Psoas muscle (tissue), 8 donors: ENCODE measurements around the gene SYT11. TPM values are rescaled to one million over a fixed set of nuclear protein-coding genes. Genes with fewer than 3 reads are reported as not detected.

Experiments
- ATAC-seq, 4 donors: fragments of 200-7000 bp; cut with Tn5 transposase; one replicate each; pipeline ENCODE4 v1.9.1; 2020; ENCODE audit warnings: moderate library complexity in 3 of 4, mild to moderate bottlenecking in 2 of 4
- DNase-seq, 2 donors: peaks; one replicate each; pipeline ENCODE4 v3.0.0-alpha.2; 2020
- H3K27ac ChIP-seq: fragments of 200-600 bp; one replicate; pipeline ENCODE4 v1.8.0; 2022
- H3K27me3 ChIP-seq, 3 donors: fragments of 200-600 bp in 1 of 3; one replicate each; pipeline versions ENCODE4 v1.6.1 to v1.8.0; 2013 to 2022; ENCODE audit warnings: low read length in 2 of 3, mild to moderate bottlenecking in 2 of 3, moderate library complexity in 1 of 3; ENCODE audit not compliant: insufficient read depth in 3 of 3
- H3K36me3 ChIP-seq, 2 donors: fragments of 200-600 bp in 1 of 2; one replicate each; pipeline versions ENCODE4 v1.6.1 to v1.8.0; 2013 to 2022; ENCODE audit warnings: low read depth in 1 of 2, mild to moderate bottlenecking in 1 of 2, moderate library complexity in 1 of 2; ENCODE audit not compliant: insufficient read depth in 1 of 2
- H3K4me1 ChIP-seq: fragments of 200-600 bp; one replicate; pipeline ENCODE4 v1.8.0; 2022
- H3K4me3 ChIP-seq: fragments of 200-600 bp; one replicate; pipeline ENCODE4 v1.8.0; 2022; ENCODE audit warnings: mild to moderate bottlenecking
- H3K9me3 ChIP-seq: fragments of 200-600 bp; one replicate; pipeline ENCODE4 v1.8.0; 2022
- CTCF ChIP-seq: fragments of 200-600 bp; IDR thresholded peaks from one replicate; pipeline ENCODE4 v1.8.0; 2022; ENCODE audit warnings: antibody characterized with exemption
- WGBS, 3 donors: extraction: QIAGEN DNeasy Blood & Tissue Kit; methylation state at CpG; one replicate each; pipeline versions ENCODE4 v1.1.6 to v1.1.7; 2013; 5-methylcytosine and 5-hydroxymethylcytosine counted together
- intact Hi-C, 2 donors: fragments of 100-400 bp; cut with DNase I; formaldehyde crosslinking; loops; one replicate each; pipeline versions ENCODE4 v1.11.0 to v1.14.2; 2022
- polyA plus RNA-seq, 3 donors: library from polyadenylated mRNA; stranded (reverse); fragments of 200-250 nt; gene quantifications; one replicate each; pipeline ENCODE4 v1.2.3, GENCODE V29; 2013
- total RNA-seq, 4 donors: library from RNA; stranded (reverse); fragmentation: NEBNext Ultra II Directional in 2 of 4; extraction: Animal tissue kit (Norgen Biotek cat#: 25700) in 2 of 4; gene quantifications; one replicate each; pipeline versions ENCODE4 v1.2.1 to v1.2.4, GENCODE V29; 2021 to 2023
- donor health status: healthy with polysubstance abuse.
- donor health status: DM: no; HTN: no; CAD: no; lungs with moderate emphysema.
- donor health status: Bipolar disorder and iron deficiency.
- donor health status: healthy.
- donor health status: DM: yes; HTN: yes; CAD: no.
- donor health status: DM: no; HTN: no; CAD: no.
- donor health status: DM: no; HTN: no; CAD: no.
- donor health status: DM: yes; HTN: yes; CAD: no.

The SYT11 gene
- total and polyA plus RNA-seq, 7 donors, result 1.5 to 5.0 (median 3.0) TPM

- Histone ChIP-seq H3K9me3 (no peaks in the 10 kb centered on the region), H3K27me3 (no peaks in the 10 kb centered on the region), H3K36me3 (no peaks in the 10 kb centered on the region), H3K4me3 (peak overlapping the region; percentile 77), H3K27ac (peak overlapping the region; percentile 81), H3K4me1 (peaks cover 16% of the 10 kb centered on the region)
- TF ChIP-seq CTCF, result no peak
- intact Hi-C loops, result no loop called here
- DNase-seq (no peak), ATAC-seq (no peak)
- WGBS, 3 donors, result 53 to 62% (median 60%) methylated on average over 2 of the region's 2 CpGs
Measured at GRCh38 chr1:155860970-155861510, 1.7 kb downstream of the SYT11 start.

GRCh38 chr1:155861896-155862295 is 2.5 kb downstream of the SYT11 start:
- WGBS, 3 donors, result 82 to 93% (median 92%) methylated on average over 2 of the region's 2 CpGs
- Histone ChIP-seq H3K4me1 (peaks cover 10% of the 10 kb centered on the region), H3K27me3 (no peaks in the 10 kb centered on the region), H3K4me3 (no peak overlapping the region), H3K9me3 (no peaks in the 10 kb centered on the region), H3K36me3 (no peaks in the 10 kb centered on the region), H3K27ac (no peak overlapping the region)
- ATAC-seq (no peak), DNase-seq (no peak)
- intact Hi-C loops, result no loop called here
- TF ChIP-seq CTCF, result no peak

- Histone ChIP-seq H3K4me1 (peaks cover 2% of the 10 kb centered on the region), H3K27ac (no peak overlapping the region), H3K27me3 (no peaks in the 10 kb centered on the region), H3K36me3 (no peaks in the 10 kb centered on the region), H3K4me3 (no peak overlapping the region), H3K9me3 (no peaks in the 10 kb centered on the region)
- intact Hi-C loops, result no loop called here
- TF ChIP-seq CTCF, result no peak
- ATAC-seq (no peak), DNase-seq (no peak)
Measured at GRCh38 chr1:155864393-155864792, 5.0 kb downstream of the SYT11 start.

GRCh38 chr1:155867766-155868165 is 8.4 kb downstream of the SYT11 start:
- Histone ChIP-seq H3K27me3 (no peaks in the 10 kb centered on the region), H3K4me3 (no peak overlapping the region), H3K27ac (no peak overlapping the region), H3K36me3 (no peaks in the 10 kb centered on the region), H3K4me1 (peaks cover 2% of the 10 kb centered on the region), H3K9me3 (no peaks in the 10 kb centered on the region)
- DNase-seq (no peak), ATAC-seq (no peak)
- intact Hi-C loops, result no loop called here
- no peak for TF ChIP-seq CTCF
- WGBS, 3 donors, result 91 to 97% (median 97%) methylated on average over 8 of the region's 8 CpGs

GRCh38 chr1:155871390-155871789 is 12.0 kb downstream of the SYT11 start:
- Histone ChIP-seq H3K27me3 (no peaks in the 10 kb centered on the region), H3K4me3 (no peak overlapping the region), H3K4me1 (no peaks in the 10 kb centered on the region), H3K27ac (no peak overlapping the region), H3K9me3 (no peaks in the 10 kb centered on the region), H3K36me3 (no peaks in the 10 kb centered on the region)
- DNase-seq, result no peak
- no peak for ATAC-seq
- TF ChIP-seq CTCF, result no peak
- intact Hi-C loops, result no loop called here
- 19 to 33% (median 21%) methylated on average over 1 of the region's 1 CpG for WGBS, 3 donors
